Measurements from ENCODE around the gene KRT222.

The KRT222 gene

DNA sequence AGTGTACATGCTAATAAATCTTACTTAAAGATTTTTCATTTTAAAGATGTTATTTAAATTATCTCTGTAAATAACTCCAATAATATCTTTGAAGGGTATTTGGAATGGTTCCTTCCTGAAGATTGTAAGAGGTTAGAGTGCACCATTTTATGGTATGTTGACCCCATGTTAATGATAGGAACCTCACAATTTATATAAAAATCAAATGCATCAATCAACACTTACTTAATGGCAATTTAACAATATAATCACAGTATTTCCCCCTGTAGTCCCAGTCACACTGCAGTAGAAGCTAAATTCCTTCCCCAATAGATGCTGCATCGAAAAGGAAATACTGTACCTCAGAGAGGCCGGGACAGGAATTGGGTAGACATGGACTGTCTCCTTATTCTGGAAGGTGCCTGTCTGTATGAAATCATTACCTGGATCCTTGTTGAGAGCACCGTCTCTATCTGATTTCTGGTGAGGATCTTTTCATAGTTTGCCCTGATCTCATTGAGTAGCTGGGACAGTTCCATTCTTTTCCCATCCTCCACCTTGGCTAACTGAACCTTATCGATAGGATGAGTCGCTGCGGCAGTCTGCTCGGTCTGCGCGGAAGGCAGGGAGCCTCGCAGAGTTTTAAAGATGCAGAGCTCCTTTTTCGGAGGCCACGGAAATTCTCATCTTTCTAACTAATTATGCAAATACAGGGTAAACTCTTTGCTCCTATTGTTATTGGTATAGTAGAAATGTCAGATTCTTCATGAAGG is at the start of gene KRT222:
KRT222 (minus strand) TSS at position 596 of the 752 bp plus-strand sequence; CDS start at position 518, 78 bp downstream.
- H3K27me3 ChIP-seq (ENCODE audit: low read depth) = no peaks in the 10 kb centered on the region
- no peaks in the 10 kb centered on the region for H3K36me3 ChIP-seq (replicated peaks)
- no peaks in the 10 kb centered on the region for H3K4me1 ChIP-seq
- no peaks in the 10 kb centered on the region for H3K9me3 ChIP-seq
- no peak within 1 kb of the TSS for H3K4me3 ChIP-seq
- DNase-seq (ENCODE audit: low spot score in 2 of 2) = no peak
- in situ Hi-C loops (cut with MboI; ENCODE audit: low sequenced_read_pairs) = no loop called here

DNA sequence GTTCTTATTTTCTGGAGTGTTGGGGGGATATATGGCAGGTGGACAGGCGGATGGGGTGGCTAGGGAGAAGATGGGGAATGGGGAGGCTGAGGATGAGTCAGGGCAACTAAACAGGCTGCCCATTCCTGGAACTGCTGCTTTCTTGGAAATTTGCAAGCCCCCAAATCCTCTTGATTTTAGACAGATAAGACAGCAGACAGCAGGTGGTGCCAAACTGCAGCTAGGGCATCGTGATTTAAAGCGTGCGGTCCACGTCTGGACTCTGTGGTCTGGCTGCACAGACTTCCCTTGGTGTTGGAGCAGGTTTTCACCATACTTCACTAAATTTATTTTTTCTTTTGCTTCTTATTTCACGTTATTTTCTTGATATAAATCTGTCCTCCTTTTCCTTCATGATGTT is 49.5 kb upstream of the KRT222 start:
- Histone ChIP-seq H3K27me3 (ENCODE audit: low read depth) (peaks cover 3% of the 10 kb centered on the region), H3K9me3 (no peaks in the 10 kb centered on the region), H3K4me1 (no peaks in the 10 kb centered on the region), H3K36me3 (replicated peaks) (no peaks in the 10 kb centered on the region), H3K4me3 (no peak overlapping the region)
- in situ Hi-C loops (cut with MboI; ENCODE audit: low sequenced_read_pairs) = no loop called here
- DNase-seq (ENCODE audit: low spot score in 2 of 2) = no peak

DNA sequence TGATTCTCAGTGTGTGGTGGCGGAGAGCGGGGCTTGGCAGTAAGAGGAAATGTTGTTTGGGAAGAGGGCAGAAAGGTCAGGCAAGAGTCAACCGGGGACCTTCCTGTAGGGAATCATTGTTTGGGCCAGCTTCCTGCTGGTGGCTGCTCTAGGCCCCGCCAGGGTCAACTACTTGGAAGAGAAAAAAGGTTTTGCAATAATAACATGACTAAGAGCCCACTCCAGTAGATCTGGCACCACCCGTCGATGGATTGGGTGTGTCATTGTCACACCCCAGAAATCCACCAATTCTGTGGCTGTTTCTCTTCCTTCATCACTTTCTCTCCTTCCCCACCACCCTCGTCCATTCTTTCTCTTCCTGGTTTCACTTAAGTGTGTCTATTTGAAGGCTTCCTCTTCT is 42.8 kb upstream of the KRT222 start:
- Histone ChIP-seq H3K9me3 (no peaks in the 10 kb centered on the region), H3K4me3 (no peak overlapping the region), H3K36me3 (replicated peaks) (no peaks in the 10 kb centered on the region), H3K4me1 (no peaks in the 10 kb centered on the region), H3K27me3 (ENCODE audit: low read depth) (peaks cover 3% of the 10 kb centered on the region)
- in situ Hi-C loops (cut with MboI; ENCODE audit: low sequenced_read_pairs) = no loop called here
- no peak for DNase-seq (ENCODE audit: low spot score in 2 of 2)

DNA sequence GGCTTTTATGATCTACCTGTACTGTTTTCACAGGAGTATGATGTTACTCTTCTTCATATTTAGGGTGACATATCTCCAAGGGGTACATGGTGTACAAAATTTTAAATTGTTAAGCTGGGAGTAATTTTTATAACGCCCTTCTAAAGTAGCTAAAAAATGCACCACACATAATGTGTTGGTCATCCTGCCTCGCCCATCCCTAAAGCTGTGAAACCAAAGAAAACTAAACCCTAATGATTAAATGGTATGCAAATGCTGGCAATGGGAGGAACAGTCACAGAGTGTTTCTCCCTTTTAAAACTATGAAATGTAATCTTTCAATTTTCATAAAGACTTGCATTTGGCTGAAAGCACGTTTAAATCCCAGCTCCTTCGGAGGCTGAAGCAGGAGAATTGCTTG is 40.6 kb upstream of the KRT222 start:
- Histone ChIP-seq H3K27me3 (ENCODE audit: low read depth) (no peaks in the 10 kb centered on the region; the same call in 1 of the 2 replicates), H3K9me3 (no peaks in the 10 kb centered on the region), H3K36me3 (replicated peaks) (no peaks in the 10 kb centered on the region), H3K4me1 (no peaks in the 10 kb centered on the region), H3K4me3 (no peak overlapping the region)
- in situ Hi-C loops (cut with MboI; ENCODE audit: low sequenced_read_pairs) = no loop called here
- DNase-seq (ENCODE audit: low spot score in 2 of 2) = no peak

DNA sequence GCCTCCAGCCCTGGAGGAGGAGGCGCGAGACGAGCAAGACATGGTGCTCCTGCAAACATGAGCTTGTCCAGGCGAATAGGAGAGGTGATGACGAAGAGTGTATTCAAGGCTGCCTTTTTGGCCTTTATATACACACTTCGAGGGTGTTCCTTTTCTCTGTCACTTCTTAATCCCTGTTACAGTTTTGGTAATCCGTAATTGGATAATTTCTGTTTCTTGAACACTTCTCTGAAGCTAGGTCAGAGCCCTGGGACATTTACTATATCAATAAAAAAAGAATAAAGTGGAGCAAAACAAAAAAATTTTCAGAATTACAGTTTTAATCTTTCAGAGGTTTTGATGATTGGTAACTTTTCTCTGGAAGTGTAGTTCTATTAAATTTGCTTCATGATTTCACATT is 38.7 kb upstream of the KRT222 start, which contains the start of gene KRT24:
KRT24 (minus strand) TSS at position 101 of the 400 bp plus-strand sequence; CDS start at position 42, 59 bp downstream.
- Histone ChIP-seq H3K4me3 (no peak within 1 kb of the TSS), H3K27me3 (ENCODE audit: low read depth) (no peaks in the 10 kb centered on the region; the same call in 1 of the 2 replicates), H3K36me3 (replicated peaks) (no peaks in the 10 kb centered on the region), H3K4me1 (no peaks in the 10 kb centered on the region), H3K9me3 (no peaks in the 10 kb centered on the region)
- no peak for DNase-seq (ENCODE audit: low spot score in 2 of 2)
- in situ Hi-C loops (cut with MboI; ENCODE audit: low sequenced_read_pairs) = no loop called here

DNA sequence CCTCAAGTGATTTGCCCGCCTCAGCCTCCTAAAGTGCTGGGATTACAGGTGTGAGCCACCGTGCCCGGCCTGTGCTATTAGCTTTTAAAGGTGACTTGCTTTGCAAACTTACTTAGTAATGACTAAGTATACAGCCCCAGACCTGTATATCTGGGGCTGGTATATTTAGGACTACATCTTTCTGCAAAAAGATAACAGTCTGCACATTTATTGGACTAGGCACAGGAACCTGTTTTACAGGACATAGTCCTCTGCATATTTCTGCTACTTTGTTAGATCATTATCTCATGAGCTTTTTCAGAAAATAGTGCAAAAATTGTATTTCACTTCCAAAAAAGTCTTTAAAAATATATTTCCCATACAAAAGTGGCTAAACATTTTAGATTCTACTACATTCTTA is 37.3 kb upstream of the KRT222 start:
- Histone ChIP-seq H3K36me3 (replicated peaks) (no peaks in the 10 kb centered on the region), H3K4me3 (no peak overlapping the region), H3K4me1 (no peaks in the 10 kb centered on the region), H3K9me3 (no peaks in the 10 kb centered on the region), H3K27me3 (ENCODE audit: low read depth) (peaks cover 2% of the 10 kb centered on the region)
- no peak for DNase-seq (ENCODE audit: low spot score in 2 of 2)
- in situ Hi-C loops (cut with MboI; ENCODE audit: low sequenced_read_pairs) = no loop called here

DNA sequence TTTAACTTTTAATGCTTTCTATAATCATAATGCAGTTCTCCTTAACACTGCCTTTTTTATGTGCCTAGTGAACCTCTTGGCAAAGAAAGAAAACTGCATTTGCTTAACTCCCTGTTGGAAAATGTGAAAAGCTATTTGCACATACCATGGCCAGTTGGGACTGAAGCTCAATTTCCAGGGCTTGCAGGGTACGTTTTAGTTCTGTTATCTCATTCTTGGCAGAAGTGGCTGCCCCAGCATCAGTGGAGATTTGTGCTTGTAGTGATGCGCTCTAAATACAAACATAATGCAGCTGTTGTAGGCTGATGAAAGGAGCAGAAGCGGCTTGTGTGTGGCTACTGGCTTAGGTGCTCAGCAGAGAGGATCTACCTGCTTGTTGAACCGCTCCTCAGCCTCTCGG is 34.9 kb upstream of the KRT222 start:
- H3K9me3 ChIP-seq = no peaks in the 10 kb centered on the region
- in situ Hi-C loops (cut with MboI; ENCODE audit: low sequenced_read_pairs) = no loop called here
- no peaks in the 10 kb centered on the region for H3K36me3 ChIP-seq (replicated peaks)
- DNase-seq (ENCODE audit: low spot score in 2 of 2) = no peak
- no peaks in the 10 kb centered on the region for H3K4me1 ChIP-seq
- peaks cover 2% of the 10 kb centered on the region for H3K27me3 ChIP-seq (ENCODE audit: low read depth)
- no peak overlapping the region for H3K4me3 ChIP-seq

DNA sequence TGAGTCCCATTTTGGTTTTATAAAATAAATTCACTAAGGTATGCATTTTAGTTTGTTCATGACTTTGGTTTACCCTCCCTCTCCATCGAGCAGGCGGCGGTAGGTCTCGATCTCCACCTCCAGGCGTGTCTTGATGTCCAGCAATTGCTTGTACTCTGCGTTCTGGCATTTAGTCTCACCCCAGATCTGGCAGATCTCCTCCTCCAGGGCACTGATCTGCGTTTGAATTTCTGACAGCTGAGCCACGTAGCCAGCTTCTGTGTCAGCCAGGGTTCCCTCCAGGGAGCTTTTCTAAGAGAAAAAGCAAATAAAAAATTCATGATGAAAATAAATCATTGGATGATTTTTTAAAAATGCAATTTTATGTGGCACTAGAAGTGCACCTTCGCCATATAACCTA is 34.4 kb upstream of the KRT222 start:
- H3K4me3 ChIP-seq = no peak overlapping the region
- in situ Hi-C loops (cut with MboI; ENCODE audit: low sequenced_read_pairs) = no loop called here
- no peaks in the 10 kb centered on the region for H3K9me3 ChIP-seq
- H3K36me3 ChIP-seq (replicated peaks) = no peaks in the 10 kb centered on the region
- H3K4me1 ChIP-seq = no peaks in the 10 kb centered on the region
- DNase-seq (ENCODE audit: low spot score in 2 of 2) = no peak
- H3K27me3 ChIP-seq (ENCODE audit: low read depth) = peaks cover 2% of the 10 kb centered on the region

DNA sequence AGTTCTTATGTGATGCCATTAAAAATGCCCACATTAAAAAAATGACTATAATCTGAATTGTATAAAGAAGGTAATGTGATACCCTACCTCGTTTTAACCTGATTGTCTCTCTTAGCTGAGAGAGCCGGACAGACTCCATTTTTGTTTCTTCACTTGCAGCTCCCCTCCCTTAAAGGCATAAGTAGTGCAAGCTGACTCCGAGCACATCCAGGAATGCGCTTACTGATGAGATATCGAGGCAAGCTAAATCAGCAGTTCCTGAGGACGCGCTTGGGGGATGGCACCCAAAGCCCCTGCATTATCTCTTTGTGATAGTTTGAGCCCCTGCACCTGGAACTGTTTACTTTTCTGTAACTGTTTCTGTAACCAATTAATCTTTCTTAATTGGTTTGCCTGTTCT is 32.3 kb upstream of the KRT222 start:
- H3K27me3 ChIP-seq (ENCODE audit: low read depth) = peaks cover 10% of the 10 kb centered on the region
- no peaks in the 10 kb centered on the region for H3K4me1 ChIP-seq
- no peaks in the 10 kb centered on the region for H3K36me3 ChIP-seq (replicated peaks)
- no peaks in the 10 kb centered on the region for H3K9me3 ChIP-seq
- in situ Hi-C loops (cut with MboI; ENCODE audit: low sequenced_read_pairs) = no loop called here
- H3K4me3 ChIP-seq = no peak overlapping the region
- DNase-seq (ENCODE audit: low spot score in 2 of 2) = no peak

DNA sequence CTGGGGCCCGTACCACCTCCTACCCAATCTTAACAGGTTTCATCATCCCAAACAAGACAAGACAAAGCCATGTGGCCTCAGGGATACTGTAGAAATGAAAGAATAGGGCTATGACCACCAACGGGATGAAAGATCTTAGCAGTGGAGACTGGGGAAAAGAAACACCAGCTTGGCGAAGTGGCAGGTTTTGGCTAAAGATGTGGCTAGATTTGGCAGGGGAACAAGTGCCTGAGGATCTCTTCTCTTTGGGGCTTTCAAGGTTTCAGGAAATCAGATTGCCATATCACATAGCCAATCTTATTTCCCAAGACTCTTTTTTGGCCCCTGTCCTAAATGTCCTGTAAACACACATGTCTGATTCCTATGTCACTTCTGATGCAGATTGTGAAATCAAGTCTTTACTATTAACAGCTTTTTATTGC is 31.7 kb upstream of the KRT222 start:
- in situ Hi-C loops (cut with MboI; ENCODE audit: low sequenced_read_pairs) = no loop called here
- Histone ChIP-seq H3K9me3 (no peaks in the 10 kb centered on the region), H3K36me3 (replicated peaks) (no peaks in the 10 kb centered on the region), H3K27me3 (ENCODE audit: low read depth) (peaks cover 10% of the 10 kb centered on the region), H3K4me1 (no peaks in the 10 kb centered on the region), H3K4me3 (no peak overlapping the region)
- DNase-seq (ENCODE audit: low spot score in 2 of 2) = no peak

DNA sequence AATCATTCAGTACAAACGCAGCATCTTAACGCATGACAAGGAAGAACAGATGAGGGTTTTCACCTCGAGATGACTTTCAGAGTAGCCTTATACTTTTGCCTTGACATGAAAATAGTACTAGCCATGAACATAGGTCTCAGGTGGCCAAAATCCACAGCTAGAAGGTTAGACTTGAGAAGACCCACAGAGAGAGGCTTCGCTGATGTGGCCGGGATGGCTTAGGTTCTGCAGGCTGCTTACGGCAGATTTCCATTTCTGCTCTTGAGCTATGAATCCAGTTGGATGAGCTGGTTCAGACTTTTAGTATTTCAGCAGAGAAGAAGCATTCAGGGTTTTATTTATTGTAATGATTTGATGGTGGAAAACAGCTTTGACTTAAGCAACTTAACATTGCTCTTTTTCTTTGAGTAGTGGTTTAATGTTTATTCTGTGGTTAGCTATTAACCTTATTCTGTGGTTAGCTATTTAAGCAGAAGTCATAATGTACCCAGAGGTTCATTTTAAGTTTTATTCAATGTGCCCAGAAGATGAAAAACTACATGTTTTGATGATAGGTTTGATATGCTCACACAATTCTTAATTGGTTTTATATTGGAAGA is 31.0 kb upstream of the KRT222 start:
- Histone ChIP-seq H3K36me3 (replicated peaks) (no peaks in the 10 kb centered on the region), H3K9me3 (no peaks in the 10 kb centered on the region), H3K4me3 (no peak overlapping the region), H3K27me3 (ENCODE audit: low read depth) (peaks cover 10% of the 10 kb centered on the region), H3K4me1 (no peaks in the 10 kb centered on the region)
- no peak for DNase-seq (ENCODE audit: low spot score in 2 of 2)
- in situ Hi-C loops (cut with MboI; ENCODE audit: low sequenced_read_pairs) = no loop called here

DNA sequence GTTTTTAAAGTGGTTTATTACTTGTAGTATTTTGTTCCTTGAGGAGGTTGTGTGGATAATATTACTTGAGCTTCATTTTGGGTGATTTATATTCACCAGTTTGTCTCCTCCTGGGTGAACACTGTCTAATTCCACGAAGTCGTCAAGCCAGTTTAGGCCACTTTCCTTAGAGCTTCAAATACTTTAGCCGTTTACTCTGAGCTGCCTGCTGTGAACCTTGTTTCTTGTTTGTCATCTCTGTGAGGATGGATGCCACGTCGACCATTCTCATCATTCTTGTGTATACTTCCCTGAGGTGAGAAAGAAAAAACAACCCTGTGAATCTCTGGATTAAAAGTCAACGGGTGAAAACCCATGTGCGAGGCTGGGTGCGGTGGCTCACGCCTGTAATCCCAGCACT is 29.6 kb upstream of the KRT222 start:
- DNase-seq (ENCODE audit: low spot score in 2 of 2) = no peak
- peaks cover 10% of the 10 kb centered on the region for H3K27me3 ChIP-seq (ENCODE audit: low read depth)
- in situ Hi-C loops (cut with MboI; ENCODE audit: low sequenced_read_pairs) = no loop called here

DNA sequence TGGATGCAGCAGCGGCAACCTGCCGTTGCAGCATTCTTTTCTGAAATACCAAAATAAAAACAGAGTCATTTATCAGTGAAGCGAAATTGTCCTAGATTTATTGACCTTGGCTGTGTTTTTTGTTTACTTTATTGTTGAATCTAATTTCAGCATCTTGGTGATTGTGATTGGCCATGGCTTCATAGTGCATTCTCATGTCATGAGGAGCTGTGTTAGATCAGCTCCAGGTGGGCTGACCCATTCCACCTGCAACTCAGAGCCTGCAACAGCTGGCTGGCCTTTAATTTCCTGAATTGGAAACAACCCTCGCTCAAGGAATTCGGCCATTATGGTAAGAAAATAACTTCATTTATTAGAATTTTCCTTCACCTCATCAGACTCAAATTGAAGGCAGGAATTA is 22.1 kb upstream of the KRT222 start:
- Histone ChIP-seq H3K9me3 (no peaks in the 10 kb centered on the region), H3K27me3 (ENCODE audit: low read depth) (no peaks in the 10 kb centered on the region; the same call in 1 of the 2 replicates), H3K36me3 (replicated peaks) (no peaks in the 10 kb centered on the region), H3K4me1 (no peaks in the 10 kb centered on the region), H3K4me3 (no peak overlapping the region)
- in situ Hi-C loops (cut with MboI; ENCODE audit: low sequenced_read_pairs) = no loop called here
- no peak for DNase-seq (ENCODE audit: low spot score in 2 of 2)

More for the DNA sequence above, 29.6 kb upstream of the KRT222 start:
- no peaks in the 10 kb centered on the region for H3K9me3 ChIP-seq
- no peaks in the 10 kb centered on the region for H3K4me1 ChIP-seq
- no peak overlapping the region for H3K4me3 ChIP-seq
- H3K36me3 ChIP-seq (replicated peaks) = no peaks in the 10 kb centered on the region

DNA sequence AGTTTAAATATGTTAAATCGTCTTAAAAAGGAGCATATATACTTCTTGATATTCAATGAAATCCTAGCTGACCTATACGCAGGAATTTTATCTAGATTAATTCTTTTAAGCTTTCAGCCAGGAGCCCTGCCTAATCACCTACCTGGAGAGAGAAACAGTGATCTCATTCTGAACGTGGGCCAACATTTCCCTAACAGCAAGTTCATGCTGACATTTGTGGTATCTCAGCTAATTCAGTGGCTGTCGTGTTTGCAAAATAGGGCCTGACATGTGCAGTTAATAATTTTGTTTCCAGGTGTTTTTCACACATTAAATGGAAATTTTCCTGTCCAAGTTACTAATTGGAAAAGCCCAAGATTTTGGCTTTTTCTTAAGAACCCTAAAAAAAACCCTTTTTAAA is 21.2 kb upstream of the KRT222 start:
- H3K9me3 ChIP-seq = no peaks in the 10 kb centered on the region
- DNase-seq (ENCODE audit: low spot score in 2 of 2) = no peak
- H3K27me3 ChIP-seq (ENCODE audit: low read depth) = no peaks in the 10 kb centered on the region; the same call in 1 of the 2 replicates
- no peak overlapping the region for H3K4me3 ChIP-seq
- in situ Hi-C loops (cut with MboI; ENCODE audit: low sequenced_read_pairs) = no loop called here
- no peaks in the 10 kb centered on the region for H3K36me3 ChIP-seq (replicated peaks)
- no peaks in the 10 kb centered on the region for H3K4me1 ChIP-seq
